ENCODE results near the gene NME1.
"Not testable (repeated sequence)": the region's sequence is repeated elsewhere in the genome, so short reads cannot be mapped to it uniquely, and the experiment has no call there.

Gene NME1

GRCh38 chr17:51153210-51154072 is at the start of gene NME1:
Gene NME1, plus strand, starts transcription at chr17:51153559. Its CDS starts 2,096 bp downstream, at chr17:51155655.
- DNase-seq (ENCODE audit: low read depth in 1 of 2, low spot score in 1 of 2), result peak; percentile 94 to 98

GRCh38 chr17:51107778-51108177 is 45.6 kb upstream of the NME1 start:
- DNase-seq (ENCODE audit: low read depth in 1 of 2, low spot score in 1 of 2), result no peak

GRCh38 chr17:51112303-51113222 is 40.8 kb upstream of the NME1 start:
- DNase-seq (ENCODE audit: low read depth in 1 of 2, low spot score in 1 of 2), result not testable (repeated sequence)

GRCh38 chr17:51115179-51115578 is 38.2 kb upstream of the NME1 start:
- no peak for DNase-seq (ENCODE audit: low read depth in 1 of 2, low spot score in 1 of 2)

- DNase-seq (ENCODE audit: low read depth in 1 of 2, low spot score in 1 of 2), result no peak
Observed at GRCh38 chr17:51118330-51119195, 34.8 kb upstream of the NME1 start.

GRCh38 chr17:51119415-51120356 is 33.7 kb upstream of the NME1 start:
- peak; percentile 4 to 14 for DNase-seq (ENCODE audit: low read depth in 1 of 2, low spot score in 1 of 2)

- DNase-seq (ENCODE audit: low read depth in 1 of 2, low spot score in 1 of 2), result peak; percentile 31 to 33
Observed at GRCh38 chr17:51120357-51120738, 33.0 kb upstream of the NME1 start.

GRCh38 chr17:51120739-51121619 is 32.4 kb upstream of the NME1 start, which contains the start of gene SPAG9:
Gene SPAG9, minus strand, starts transcription at chr17:51120868. Its CDS starts 212 bp downstream, at chr17:51120656.
- DNase-seq (ENCODE audit: low read depth in 1 of 2, low spot score in 1 of 2), result peak; percentile 76 to 84

- peak; percentile 29 to 75 for DNase-seq (ENCODE audit: low read depth in 1 of 2, low spot score in 1 of 2)
Observed at GRCh38 chr17:51121620-51122472, 31.5 kb upstream of the NME1 start.

GRCh38 chr17:51122473-51123115 is 30.8 kb upstream of the NME1 start:
- DNase-seq (ENCODE audit: low read depth in 1 of 2, low spot score in 1 of 2), result not testable (repeated sequence)

GRCh38 chr17:51124640-51125503 is 28.5 kb upstream of the NME1 start:
- DNase-seq (ENCODE audit: low read depth in 1 of 2, low spot score in 1 of 2), result no peak

GRCh38 chr17:51128076-51128475 is 25.3 kb upstream of the NME1 start:
- no peak for DNase-seq (ENCODE audit: low read depth in 1 of 2, low spot score in 1 of 2)

GRCh38 chr17:51132964-51133319 is 20.4 kb upstream of the NME1 start:
- DNase-seq (ENCODE audit: low read depth in 1 of 2, low spot score in 1 of 2), result no peak

GRCh38 chr17:51133365-51133764 is 20.0 kb upstream of the NME1 start:
- DNase-seq (ENCODE audit: low read depth in 1 of 2, low spot score in 1 of 2), result no peak

GRCh38 chr17:51135956-51136355 is 17.4 kb upstream of the NME1 start:
- no peak for DNase-seq (ENCODE audit: low read depth in 1 of 2, low spot score in 1 of 2)

GRCh38 chr17:51142597-51142996 is 10.8 kb upstream of the NME1 start:
- DNase-seq (ENCODE audit: low read depth in 1 of 2, low spot score in 1 of 2), result no peak

Measured in activated T-helper 1 cell treated with anti-CD3 and anti-CD28 coated beads, Interleukin-2, amount 50 U/mL, for 16 hours (primary cell).